ENCODE measurements around the gene FUT7.

Gene FUT7

GRCh38 chr9:136984464-136985026, 47.3 kb downstream of the FUT7 start:
- no peak for TF ChIP-seq USF1 (IDR thresholded peaks at IDR 0.05)
- no peak for TF ChIP-seq RAD21 (IDR thresholded peaks at IDR 0.05; ENCODE audit: low read depth)
- TF ChIP-seq CEBPB (IDR thresholded peaks at IDR 0.05) = no peak
- no peak for TF ChIP-seq EP300 (IDR thresholded peaks at IDR 0.05; ENCODE audit: borderline replicate concordance)
- no peak for TF ChIP-seq REST (IDR thresholded peaks at IDR 0.05; ENCODE audit: low read depth)
- no peak for TF ChIP-seq TCF12 (IDR thresholded peaks at IDR 0.05; ENCODE audit: low read depth)
- no peak for TF ChIP-seq TAF1 (IDR thresholded peaks at IDR 0.05; ENCODE audit: low read depth)

- TF ChIP-seq REST (IDR thresholded peaks at IDR 0.05; ENCODE audit: low read depth) = no peak
- TF ChIP-seq EP300 (IDR thresholded peaks at IDR 0.05; ENCODE audit: borderline replicate concordance) = no peak
- TF ChIP-seq NFIC (IDR thresholded peaks at IDR 0.05) = no peak
- no peak for TF ChIP-seq CREB1 (IDR thresholded peaks at IDR 0.05; ENCODE audit: low read depth)
- TF ChIP-seq MAX (IDR thresholded peaks at IDR 0.05) = no peak
- no peak for TF ChIP-seq FOXM1 (IDR thresholded peaks at IDR 0.05; ENCODE audit: borderline replicate concordance, low read depth)
- TF ChIP-seq ZBTB7A (IDR thresholded peaks at IDR 0.05; ENCODE audit: low read depth) = no peak
- no peak for TF ChIP-seq CEBPB (IDR thresholded peaks at IDR 0.05)
- no peak for TF ChIP-seq USF1 (IDR thresholded peaks at IDR 0.05)
These were observed 48.1 kb downstream of the FUT7 start for GRCh38 chr9:136983656-136984314.

GRCh38 chr9:136983167-136983566, 48.7 kb downstream of the FUT7 start:
- TF ChIP-seq RAD21 (IDR thresholded peaks at IDR 0.05; ENCODE audit: low read depth) (no peak), NFIC (IDR thresholded peaks at IDR 0.05) (no peak), REST (IDR thresholded peaks at IDR 0.05; ENCODE audit: low read depth) (no peak), FOXM1 (IDR thresholded peaks at IDR 0.05; ENCODE audit: borderline replicate concordance, low read depth) (no peak), YY1 (IDR thresholded peaks at IDR 0.05; ENCODE audit: low read depth) (no peak), USF1 (IDR thresholded peaks at IDR 0.05) (no peak), MAX (IDR thresholded peaks at IDR 0.05) (no peak), CEBPB (IDR thresholded peaks at IDR 0.05) (no peak), ZBTB7A (IDR thresholded peaks at IDR 0.05; ENCODE audit: low read depth) (no peak), TAF1 (IDR thresholded peaks at IDR 0.05; ENCODE audit: low read depth) (no peak), EP300 (IDR thresholded peaks at IDR 0.05; ENCODE audit: borderline replicate concordance) (no peak), TEAD4 (IDR thresholded peaks at IDR 0.05) (no peak), EGR1 (IDR thresholded peaks at IDR 0.05) (no peak), TCF12 (IDR thresholded peaks at IDR 0.05; ENCODE audit: low read depth) (no peak), CREB1 (IDR thresholded peaks at IDR 0.05; ENCODE audit: low read depth) (no peak)
